ENCODE data around the gene GPR156.
"Not testable (repeated sequence)": the region's sequence is repeated elsewhere in the genome, so short reads cannot be mapped to it uniquely, and the experiment has no call there.

Gene GPR156

DNA sequence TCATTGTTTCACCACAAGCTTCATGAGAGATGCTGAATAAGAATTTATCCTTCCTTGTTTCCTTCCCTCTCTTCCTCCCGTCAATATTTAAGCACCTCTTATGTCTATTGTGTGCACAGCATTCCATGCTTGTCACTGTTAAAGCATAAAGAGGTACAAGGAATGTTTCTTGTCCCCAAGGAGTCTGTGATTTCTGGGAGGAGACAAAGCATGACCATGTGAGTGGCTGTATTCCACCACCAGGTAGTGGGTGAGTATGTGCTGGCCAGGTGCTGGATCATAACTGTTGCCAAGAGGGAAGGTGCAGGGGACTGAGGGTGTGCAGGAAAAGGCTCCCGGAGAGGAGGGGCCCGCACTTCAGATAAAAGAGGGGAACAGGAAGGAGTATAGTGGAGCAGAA is 127.9 kb downstream of the GPR156 start:
- Histone ChIP-seq H3K27me3 (ENCODE audit: insufficient read depth, poor library complexity, severe bottlenecking) (no peaks in the 10 kb centered on the region), H3K27ac (replicated peaks) (no peak overlapping the region), H3K4me3 (replicated peaks; ENCODE audit: insufficient read depth, low read length) (no peak overlapping the region)
- TF ChIP-seq POLR2AphosphoS5 (IDR thresholded peaks at IDR 0.05; ENCODE audit: low read depth), result no peak
- TF ChIP-seq, protein P1, sequence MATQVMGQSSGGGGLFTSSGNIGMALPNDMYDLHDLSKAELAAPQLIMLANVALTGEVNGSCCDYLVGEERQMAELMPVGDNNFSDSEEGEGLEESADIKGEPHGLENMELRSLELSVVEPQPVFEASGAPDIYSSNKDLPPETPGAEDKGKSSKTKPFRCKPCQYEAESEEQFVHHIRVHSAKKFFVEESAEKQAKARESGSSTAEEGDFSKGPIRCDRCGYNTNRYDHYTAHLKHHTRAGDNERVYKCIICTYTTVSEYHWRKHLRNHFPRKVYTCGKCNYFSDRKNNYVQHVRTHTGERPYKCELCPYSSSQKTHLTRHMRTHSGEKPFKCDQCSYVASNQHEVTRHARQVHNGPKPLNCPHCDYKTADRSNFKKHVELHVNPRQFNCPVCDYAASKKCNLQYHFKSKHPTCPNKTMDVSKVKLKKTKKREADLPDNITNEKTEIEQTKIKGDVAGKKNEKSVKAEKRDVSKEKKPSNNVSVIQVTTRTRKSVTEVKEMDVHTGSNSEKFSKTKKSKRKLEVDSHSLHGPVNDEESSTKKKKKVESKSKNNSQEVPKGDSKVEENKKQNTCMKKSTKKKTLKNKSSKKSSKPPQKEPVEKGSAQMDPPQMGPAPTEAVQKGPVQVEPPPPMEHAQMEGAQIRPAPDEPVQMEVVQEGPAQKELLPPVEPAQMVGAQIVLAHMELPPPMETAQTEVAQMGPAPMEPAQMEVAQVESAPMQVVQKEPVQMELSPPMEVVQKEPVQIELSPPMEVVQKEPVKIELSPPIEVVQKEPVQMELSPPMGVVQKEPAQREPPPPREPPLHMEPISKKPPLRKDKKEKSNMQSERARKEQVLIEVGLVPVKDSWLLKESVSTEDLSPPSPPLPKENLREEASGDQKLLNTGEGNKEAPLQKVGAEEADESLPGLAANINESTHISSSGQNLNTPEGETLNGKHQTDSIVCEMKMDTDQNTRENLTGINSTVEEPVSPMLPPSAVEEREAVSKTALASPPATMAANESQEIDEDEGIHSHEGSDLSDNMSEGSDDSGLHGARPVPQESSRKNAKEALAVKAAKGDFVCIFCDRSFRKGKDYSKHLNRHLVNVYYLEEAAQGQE (IDR thresholded peaks at IDR 0.05; ENCODE audit: insufficient replicate concordance, low read depth), result no peak
- no peak for TF ChIP-seq CTCF (IDR thresholded peaks at IDR 0.05; ENCODE audit: insufficient read depth, low read length)
- no peak for TF ChIP-seq GABPA (IDR thresholded peaks at IDR 0.05; ENCODE audit: low read depth)
- no peak for TF ChIP-seq SPI1 (IDR thresholded peaks at IDR 0.05; ENCODE audit: borderline replicate concordance, low read depth)
- DNase-seq (ENCODE audit: low read depth in 1 of 2, low spot score in 1 of 2), result no peak

DNA sequence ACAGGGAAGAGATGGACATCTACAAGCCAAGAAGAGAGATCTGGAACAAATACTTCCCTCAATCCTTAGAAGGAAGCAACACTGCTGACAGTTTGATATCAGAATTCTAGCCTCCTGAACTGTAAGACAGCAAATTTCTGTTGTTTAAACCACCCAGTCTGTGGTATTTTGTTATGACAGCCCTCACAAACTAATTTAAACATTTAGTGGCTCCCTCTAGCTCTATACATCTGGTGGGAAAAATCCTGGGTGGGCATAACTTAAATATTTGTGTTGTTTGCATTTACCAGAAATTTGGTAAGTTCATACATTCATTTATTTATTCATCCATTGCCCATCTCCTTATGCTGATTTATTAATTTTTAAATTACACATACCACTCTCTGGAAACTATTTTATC is 128.3 kb downstream of the GPR156 start:
- DNase-seq (ENCODE audit: low read depth in 1 of 2, low spot score in 1 of 2), result no peak
- H3K27me3 ChIP-seq (ENCODE audit: insufficient read depth, poor library complexity, severe bottlenecking), result no peaks in the 10 kb centered on the region

GRCh38 chr3:120155694-120156093 is 129.3 kb downstream of the GPR156 start:
- not testable (repeated sequence) for H3K27ac ChIP-seq (replicated peaks); H3K27me3 ChIP-seq (ENCODE audit: insufficient read depth, poor library complexity, severe bottlenecking); H3K4me3 ChIP-seq (replicated peaks; ENCODE audit: insufficient read depth, low read length)
- peak in 1 of 2 experiments; percentile 18 for DNase-seq (ENCODE audit: low read depth in 1 of 2, low spot score in 1 of 2)

More for the DNA sequence above, 128.3 kb downstream of the GPR156 start:
- Histone ChIP-seq H3K4me3 (replicated peaks; ENCODE audit: insufficient read depth, low read length) (no peak overlapping the region), H3K27ac (replicated peaks) (no peak overlapping the region)
- no peak for TF ChIP-seq POLR2AphosphoS5 (IDR thresholded peaks at IDR 0.05; ENCODE audit: low read depth)
- TF ChIP-seq, protein P1 (IDR thresholded peaks at IDR 0.05; ENCODE audit: insufficient replicate concordance, low read depth), result no peak
- no peak for TF ChIP-seq GABPA (IDR thresholded peaks at IDR 0.05; ENCODE audit: low read depth)
- TF ChIP-seq CTCF (IDR thresholded peaks at IDR 0.05; ENCODE audit: insufficient read depth, low read length), result no peak
- no peak for TF ChIP-seq SPI1 (IDR thresholded peaks at IDR 0.05; ENCODE audit: borderline replicate concordance, low read depth)

DNA sequence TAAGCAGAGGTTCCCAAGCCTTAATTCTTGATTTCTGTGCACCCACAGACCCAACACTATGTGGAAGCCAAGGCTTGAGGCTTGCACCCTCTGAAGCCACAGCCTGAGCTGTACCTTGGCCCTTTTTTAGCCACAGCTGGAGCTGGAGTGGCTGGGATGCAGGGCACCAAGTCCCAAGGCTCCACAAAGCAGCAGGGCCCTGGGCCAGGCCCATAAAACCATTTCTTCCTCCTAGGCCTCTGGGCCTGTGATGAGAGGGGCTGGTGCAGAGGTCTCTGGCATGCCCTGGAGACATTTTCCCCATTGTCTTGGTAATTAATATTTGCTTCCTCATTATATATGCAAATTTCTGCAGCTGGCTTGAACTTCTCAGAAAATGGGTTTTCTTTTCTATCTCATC is 129.9 kb downstream of the GPR156 start:
- DNase-seq (ENCODE audit: low read depth in 1 of 2, low spot score in 1 of 2), result no peak
- TF ChIP-seq, protein P1 (IDR thresholded peaks at IDR 0.05; ENCODE audit: insufficient replicate concordance, low read depth), result no peak
- TF ChIP-seq GABPA (IDR thresholded peaks at IDR 0.05; ENCODE audit: low read depth), result no peak
- Histone ChIP-seq H3K4me3 (replicated peaks; ENCODE audit: insufficient read depth, low read length) (no peak overlapping the region), H3K27me3 (ENCODE audit: insufficient read depth, poor library complexity, severe bottlenecking) (no peaks in the 10 kb centered on the region), H3K27ac (replicated peaks) (no peak overlapping the region)
